Memory B cell (primary cell): ENCODE measurements around the gene FGFR2.

ENCODE experiments used
- ATAC-seq: fragments of 150-1000 bp; cut with Tn5 transposase; 2 replicates; pipeline ENCODE4 v1.10.0; 2021; ENCODE audit warnings: low read depth, mild to moderate bottlenecking, moderate library complexity
- DNase-seq, 2 donors: peaks; one replicate each; pipeline ENCODE4 v3.0.0; 2022; ENCODE audit warnings: low spot score in 2 of 2
- H3K27ac Mint-ChIP-seq: one replicate; pipeline ENCODE4 v1.8.0; 2022; ENCODE audit warnings: mild to moderate bottlenecking, moderate library complexity, mixed read lengths
- H3K27me3 Mint-ChIP-seq: one replicate; pipeline ENCODE4 v1.8.0; 2022; ENCODE audit warnings: mixed read lengths
- H3K36me3 Mint-ChIP-seq: one replicate; pipeline ENCODE4 v1.8.0; 2022; ENCODE audit warnings: mild to moderate bottlenecking, mixed read lengths
- H3K4me1 Mint-ChIP-seq: one replicate; pipeline ENCODE4 v1.8.0; 2022; ENCODE audit warnings: mixed read lengths
- H3K4me3 Mint-ChIP-seq: one replicate; pipeline ENCODE4 v1.8.0; 2022; ENCODE audit warnings: mild to moderate bottlenecking, moderate library complexity, mixed read lengths
- H3K9me3 Mint-ChIP-seq: one replicate; pipeline ENCODE4 v1.8.0; 2022; ENCODE audit warnings: mixed read lengths

Gene FGFR2

DNA sequence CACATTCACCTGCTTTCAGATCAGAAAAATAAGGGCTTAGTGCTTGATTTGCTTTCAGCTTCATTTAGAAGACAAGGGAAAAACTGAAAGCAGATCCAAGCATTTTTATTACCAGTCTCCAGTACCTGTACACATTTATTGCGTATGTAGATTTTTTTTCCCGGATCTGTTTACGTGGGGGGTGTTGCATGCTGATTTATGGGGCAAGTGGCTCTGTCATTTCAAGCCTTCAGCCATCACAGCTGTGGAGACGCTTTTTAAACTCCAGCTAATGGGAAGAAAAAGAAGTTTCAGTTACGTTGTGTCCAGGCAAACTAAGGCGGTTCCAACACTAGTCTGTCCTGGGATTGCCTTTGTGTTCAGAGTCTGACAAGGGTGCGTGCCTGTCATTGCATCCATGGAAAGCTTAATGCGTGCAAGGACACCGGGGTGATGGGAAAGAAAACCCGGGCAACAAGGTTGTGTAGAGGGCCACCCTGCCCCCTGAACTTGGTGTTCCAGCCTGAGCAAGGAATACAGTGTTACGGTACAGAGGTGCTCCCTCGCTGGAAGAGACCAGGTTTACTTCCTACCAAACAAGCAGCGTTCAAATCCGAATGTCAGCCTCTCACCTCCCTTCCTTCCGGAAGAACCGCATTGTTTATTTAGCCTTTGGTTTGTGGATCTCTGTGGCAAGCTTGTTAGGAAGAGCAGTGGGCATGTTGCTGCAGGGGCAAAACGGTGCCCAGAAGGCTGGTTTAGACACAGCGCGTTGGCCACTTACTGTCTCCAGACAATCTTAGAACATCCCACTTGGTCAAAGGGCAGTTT lies 128.2 kb downstream of the FGFR2 start:
- Mint-ChIP-seq H3K36me3 (no peaks in the 10 kb centered on the region), H3K27ac (no peak overlapping the region), H3K4me3 (no peak overlapping the region), H3K4me1 (no peaks in the 10 kb centered on the region), H3K9me3 (no peaks in the 10 kb centered on the region), H3K27me3 (peaks cover 2% of the 10 kb centered on the region)
- no peak for ATAC-seq
- DNase-seq = no peak

DNA sequence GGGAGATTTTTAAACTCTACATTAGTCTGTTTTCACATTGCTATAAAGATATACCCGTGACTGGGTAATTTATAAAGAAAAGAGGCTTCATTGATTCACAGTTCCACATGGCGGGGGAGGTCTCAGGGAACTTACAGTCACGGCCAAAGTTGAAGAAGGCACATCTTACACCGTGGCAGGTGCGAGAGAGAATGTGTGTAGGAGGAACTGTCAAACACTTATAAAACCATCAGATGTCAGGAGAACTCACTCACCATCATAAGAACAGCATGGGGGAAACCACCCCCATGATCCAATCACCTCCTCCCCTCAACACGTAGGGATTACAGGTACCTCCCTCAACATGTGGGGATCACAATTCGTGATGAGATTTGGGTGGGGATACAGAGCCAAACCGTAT lies 129.5 kb downstream of the FGFR2 start:
- no peak for DNase-seq
- no peak overlapping the region for H3K4me3 Mint-ChIP-seq
- no peaks in the 10 kb centered on the region for H3K36me3 Mint-ChIP-seq
- no peaks in the 10 kb centered on the region for H3K4me1 Mint-ChIP-seq
- no peaks in the 10 kb centered on the region for H3K9me3 Mint-ChIP-seq
- no peak for ATAC-seq
- H3K27ac Mint-ChIP-seq = no peak overlapping the region
- peaks cover under 1% of the 10 kb centered on the region for H3K27me3 Mint-ChIP-seq

DNA sequence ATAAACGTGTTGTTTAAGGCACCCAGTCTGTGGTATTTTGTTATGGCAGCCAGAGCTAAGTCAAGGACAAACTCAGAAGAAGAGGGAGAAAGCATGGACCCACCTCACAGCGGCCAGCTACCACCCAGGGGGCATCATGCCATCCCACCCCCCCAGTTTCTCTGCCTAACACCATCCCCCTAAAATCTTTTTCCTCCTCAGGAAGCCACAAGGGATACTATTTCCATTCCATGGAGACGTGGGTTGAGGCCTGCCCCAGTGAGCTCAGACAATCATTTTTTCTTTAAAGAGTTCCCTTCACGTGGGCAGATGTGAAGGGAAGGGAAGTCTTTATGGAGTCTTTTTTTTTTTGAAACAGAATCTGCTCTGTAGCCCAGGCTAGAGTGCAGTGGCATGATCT lies 131.8 kb downstream of the FGFR2 start:
- no peak overlapping the region for H3K4me3 Mint-ChIP-seq
- H3K27me3 Mint-ChIP-seq = peaks cover 2% of the 10 kb centered on the region
- no peak for DNase-seq
- H3K36me3 Mint-ChIP-seq = no peaks in the 10 kb centered on the region
- no peaks in the 10 kb centered on the region for H3K9me3 Mint-ChIP-seq
- no peak overlapping the region for H3K27ac Mint-ChIP-seq
- no peaks in the 10 kb centered on the region for H3K4me1 Mint-ChIP-seq
- ATAC-seq = no peak

DNA sequence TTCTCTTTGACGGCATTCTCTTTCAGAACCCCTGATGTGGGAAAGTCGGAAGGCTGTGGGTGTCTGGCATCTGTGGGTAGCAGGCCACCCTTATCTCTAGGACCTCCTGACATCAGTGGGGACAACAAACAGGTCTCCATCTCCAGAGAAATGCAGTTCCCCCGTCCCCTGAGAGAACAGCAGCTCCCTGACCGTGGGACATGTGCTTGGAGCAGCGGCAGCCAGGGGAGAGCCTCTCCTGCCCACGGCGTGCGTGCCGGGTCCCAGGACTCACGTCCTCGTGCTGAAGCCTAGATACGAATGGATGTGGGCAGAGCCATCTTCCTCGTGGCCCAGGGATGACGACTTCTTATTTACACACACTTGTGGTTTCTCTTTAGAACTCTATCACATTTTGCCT lies 133.0 kb downstream of the FGFR2 start:
- Mint-ChIP-seq H3K27me3 (peaks cover 2% of the 10 kb centered on the region), H3K4me1 (no peaks in the 10 kb centered on the region), H3K36me3 (no peaks in the 10 kb centered on the region), H3K27ac (no peak overlapping the region), H3K9me3 (no peaks in the 10 kb centered on the region), H3K4me3 (no peak overlapping the region)
- ATAC-seq (no peak), DNase-seq (no peak)

DNA sequence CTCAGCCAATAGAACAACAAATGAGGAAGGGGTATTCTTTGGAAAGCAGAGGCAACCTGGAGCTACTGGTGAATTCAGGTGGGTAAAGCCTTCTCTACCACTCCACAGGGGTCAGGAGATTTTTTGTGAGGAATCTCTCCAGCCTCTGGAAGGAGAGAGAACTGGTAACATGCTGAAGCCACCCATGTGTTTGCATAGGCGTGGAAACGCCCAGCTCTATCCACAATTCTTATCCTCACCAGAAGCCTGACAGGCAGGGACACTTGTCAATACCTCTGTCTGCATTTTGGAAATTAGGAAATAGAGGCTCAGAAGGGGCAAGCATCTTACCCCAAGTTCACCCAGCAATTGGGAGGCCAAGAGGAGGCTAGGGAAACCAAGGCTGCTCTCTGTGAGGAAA lies 133.7 kb downstream of the FGFR2 start:
- Mint-ChIP-seq H3K4me3 (no peak overlapping the region), H3K27ac (no peak overlapping the region), H3K4me1 (no peaks in the 10 kb centered on the region), H3K36me3 (no peaks in the 10 kb centered on the region), H3K27me3 (peaks cover 2% of the 10 kb centered on the region), H3K9me3 (no peaks in the 10 kb centered on the region)
- ATAC-seq (no peak), DNase-seq (no peak)

DNA sequence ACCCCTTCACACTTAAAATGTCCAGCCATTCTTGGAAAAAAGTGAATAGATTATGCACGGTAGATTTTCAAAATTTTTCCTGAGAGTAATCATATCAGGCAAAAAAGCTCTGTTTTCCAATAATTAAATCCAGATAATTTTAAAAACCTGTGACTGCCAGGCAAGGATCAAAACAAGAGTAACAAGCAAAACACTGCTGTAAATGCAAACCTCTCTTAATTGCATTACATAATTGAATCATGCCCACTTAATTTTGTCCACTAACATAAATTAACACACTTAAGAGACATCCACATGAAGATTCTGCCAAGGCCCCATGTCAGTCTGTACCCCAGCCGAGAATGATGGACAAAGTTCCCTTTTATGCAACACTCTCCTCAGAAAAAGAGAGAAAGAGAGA lies 135.3 kb downstream of the FGFR2 start:
- H3K36me3 Mint-ChIP-seq = no peaks in the 10 kb centered on the region
- H3K4me3 Mint-ChIP-seq = no peak overlapping the region
- ATAC-seq (no peak), DNase-seq (no peak)
- no peaks in the 10 kb centered on the region for H3K4me1 Mint-ChIP-seq
- H3K9me3 Mint-ChIP-seq = no peaks in the 10 kb centered on the region
- H3K27ac Mint-ChIP-seq = no peak overlapping the region
- H3K27me3 Mint-ChIP-seq = peaks cover 2% of the 10 kb centered on the region

DNA sequence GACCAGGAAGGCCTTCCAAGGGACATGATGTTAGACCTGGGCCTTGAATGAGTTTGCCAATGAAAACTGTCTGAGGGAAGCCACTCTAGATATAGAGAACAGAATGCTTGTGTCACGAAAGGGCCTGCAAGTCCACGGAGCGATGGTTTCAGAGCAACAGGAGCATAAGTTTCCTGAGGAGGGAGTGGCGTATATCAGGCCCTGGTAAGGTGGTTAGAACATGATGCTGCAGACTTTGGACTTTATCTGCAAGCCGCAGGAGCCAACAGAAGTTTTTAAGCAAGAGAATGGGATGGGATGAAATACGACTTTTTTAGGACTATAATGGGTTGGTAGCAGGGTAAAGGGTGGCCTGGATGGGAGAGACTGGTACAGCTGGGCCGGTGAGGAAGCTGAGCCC lies 136.0 kb downstream of the FGFR2 start:
- Mint-ChIP-seq H3K4me3 (no peak overlapping the region), H3K27ac (no peak overlapping the region), H3K27me3 (peaks cover 2% of the 10 kb centered on the region), H3K36me3 (no peaks in the 10 kb centered on the region), H3K4me1 (no peaks in the 10 kb centered on the region), H3K9me3 (no peaks in the 10 kb centered on the region)
- ATAC-seq = no peak
- no peak for DNase-seq

DNA sequence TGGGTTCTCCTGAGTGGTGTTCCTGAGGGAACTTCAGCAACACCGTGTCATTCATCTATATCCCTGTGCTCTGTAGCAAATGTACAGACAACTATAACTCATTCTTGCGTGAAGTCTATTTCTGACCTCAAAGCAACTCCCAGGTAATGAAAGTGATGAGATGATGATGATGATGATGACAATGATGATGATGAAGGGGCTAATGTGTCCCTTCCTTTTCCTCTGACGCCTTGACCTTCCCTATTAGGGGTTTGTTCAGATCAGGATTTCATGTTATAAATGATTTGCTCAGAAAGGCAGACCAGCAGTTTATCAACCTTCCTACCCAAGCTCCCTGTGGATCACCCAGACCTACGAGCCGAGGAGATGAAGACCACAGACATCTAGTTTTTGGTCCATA lies 136.9 kb downstream of the FGFR2 start:
- DNase-seq (no peak), ATAC-seq (no peak)
- no peak overlapping the region for H3K4me3 Mint-ChIP-seq
- H3K4me1 Mint-ChIP-seq = no peaks in the 10 kb centered on the region
- peaks cover 2% of the 10 kb centered on the region for H3K27me3 Mint-ChIP-seq
- no peak overlapping the region for H3K27ac Mint-ChIP-seq
- H3K36me3 Mint-ChIP-seq = no peaks in the 10 kb centered on the region
- no peaks in the 10 kb centered on the region for H3K9me3 Mint-ChIP-seq

DNA sequence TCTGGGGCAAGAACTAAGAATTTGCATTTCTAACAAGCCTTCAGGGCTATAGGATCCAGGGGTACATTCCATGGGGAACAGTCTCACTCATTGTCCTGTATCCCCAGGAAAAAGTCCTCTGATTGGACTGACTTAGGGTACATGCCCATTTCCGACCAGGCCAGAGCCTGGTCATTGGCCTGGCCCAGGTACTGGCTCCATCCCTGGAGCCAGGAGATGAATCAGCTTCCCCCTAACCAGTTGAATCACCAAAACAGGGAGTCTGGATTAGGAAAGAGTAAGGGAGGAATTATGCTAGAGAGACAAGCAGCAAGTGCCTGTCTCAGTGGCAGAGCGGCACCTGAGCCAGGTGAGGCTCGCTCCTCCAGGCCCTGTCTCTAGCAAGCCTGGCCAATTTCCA lies 137.5 kb downstream of the FGFR2 start:
- Mint-ChIP-seq H3K4me1 (no peaks in the 10 kb centered on the region), H3K36me3 (no peaks in the 10 kb centered on the region), H3K9me3 (no peaks in the 10 kb centered on the region)

DNA sequence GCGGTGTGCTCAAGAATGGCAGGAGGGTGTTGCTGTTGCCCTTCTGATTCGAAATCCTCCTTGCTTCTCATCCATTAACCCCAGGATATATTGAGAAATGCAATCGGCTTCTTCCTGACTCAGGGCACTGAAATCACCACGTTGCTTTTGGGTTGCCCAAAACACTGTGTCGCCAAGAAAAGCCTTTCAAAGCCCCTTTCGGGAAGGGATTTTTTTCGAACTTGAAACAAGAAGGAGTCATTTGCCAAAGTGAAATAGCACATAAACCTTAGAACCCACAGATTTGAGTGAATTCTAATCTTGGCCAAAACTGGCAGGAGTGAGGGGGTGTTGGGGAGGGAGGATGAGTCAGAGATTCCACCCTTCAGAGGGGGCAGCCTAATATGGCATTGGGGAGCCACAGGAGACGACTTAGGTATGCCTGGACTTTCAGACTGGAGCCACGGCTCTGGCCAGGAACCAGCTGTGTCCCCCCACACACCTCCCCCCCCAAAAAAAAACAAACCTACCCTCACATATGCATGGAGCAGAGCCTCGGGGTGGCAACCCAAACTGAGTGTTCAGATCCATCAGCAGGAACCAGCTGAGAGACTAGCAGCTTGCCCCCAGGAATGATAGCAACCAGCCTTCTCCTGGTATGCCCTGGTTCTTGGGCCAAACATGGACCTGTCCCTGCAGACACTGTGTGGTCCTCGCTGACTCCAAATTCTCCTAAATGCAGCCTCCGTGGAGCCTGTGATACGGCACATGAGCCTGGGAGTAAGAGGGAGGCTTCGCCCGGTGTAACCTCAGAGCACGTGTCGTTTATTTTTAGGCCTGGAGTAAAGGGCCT lies 138.4 kb downstream of the FGFR2 start:
- H3K9me3 Mint-ChIP-seq = no peaks in the 10 kb centered on the region
- no peaks in the 10 kb centered on the region for H3K36me3 Mint-ChIP-seq
- no peak for ATAC-seq
- H3K4me1 Mint-ChIP-seq = no peaks in the 10 kb centered on the region
- H3K27me3 Mint-ChIP-seq = peaks cover 2% of the 10 kb centered on the region
- DNase-seq = no peak
- no peak overlapping the region for H3K4me3 Mint-ChIP-seq
- H3K27ac Mint-ChIP-seq = no peak overlapping the region

More for the DNA sequence above, 137.5 kb downstream of the FGFR2 start:
- ATAC-seq (no peak), DNase-seq (no peak)
- H3K27me3 Mint-ChIP-seq = peaks cover 2% of the 10 kb centered on the region
- H3K27ac Mint-ChIP-seq = no peak overlapping the region
- no peak overlapping the region for H3K4me3 Mint-ChIP-seq

DNA sequence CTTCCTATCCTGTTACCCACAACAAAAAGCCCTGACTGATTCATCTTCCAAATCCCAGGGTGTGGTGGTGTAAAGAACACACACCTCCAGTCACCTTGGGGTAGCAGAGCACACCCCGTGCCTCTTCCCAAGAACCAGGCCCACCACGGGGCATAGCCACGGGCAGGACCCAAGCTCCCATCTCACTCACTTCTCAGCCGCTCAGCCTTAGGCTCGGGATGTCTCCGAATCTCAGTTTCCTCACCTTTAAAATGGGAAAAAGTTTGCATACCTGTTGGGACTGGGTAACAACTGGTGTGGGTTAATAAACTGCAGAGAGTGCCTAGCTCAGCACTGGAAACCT lies 139.0 kb downstream of the FGFR2 start:
- no peaks in the 10 kb centered on the region for H3K36me3 Mint-ChIP-seq
- ATAC-seq (no peak), DNase-seq (no peak)
- H3K4me1 Mint-ChIP-seq = no peaks in the 10 kb centered on the region
- peaks cover 2% of the 10 kb centered on the region for H3K27me3 Mint-ChIP-seq
- H3K27ac Mint-ChIP-seq = no peak overlapping the region
- no peaks in the 10 kb centered on the region for H3K9me3 Mint-ChIP-seq
- H3K4me3 Mint-ChIP-seq = no peak overlapping the region

DNA sequence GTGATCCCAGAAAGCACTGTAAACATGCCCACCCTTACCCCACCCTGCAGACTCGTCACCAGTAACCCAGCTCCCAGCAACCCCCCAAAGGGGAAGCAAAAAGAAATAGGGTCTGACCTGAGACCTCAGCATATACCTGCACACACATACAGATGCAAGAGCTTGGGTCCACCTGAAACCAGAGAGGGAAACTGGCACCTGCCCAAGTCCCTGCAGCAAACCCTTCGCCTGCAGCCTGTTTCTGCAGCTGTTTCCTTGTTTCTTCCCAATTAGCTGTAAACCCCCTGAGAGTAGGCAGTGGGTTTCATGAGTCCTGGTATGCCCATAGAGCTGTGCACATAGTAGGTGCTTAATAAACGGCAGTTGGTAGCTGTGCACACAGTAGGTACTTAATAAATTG lies 140.5 kb downstream of the FGFR2 start:
- Mint-ChIP-seq H3K9me3 (no peaks in the 10 kb centered on the region), H3K27ac (no peak overlapping the region), H3K27me3 (peaks cover 2% of the 10 kb centered on the region), H3K36me3 (no peaks in the 10 kb centered on the region), H3K4me1 (no peaks in the 10 kb centered on the region), H3K4me3 (no peak overlapping the region)
- ATAC-seq (no peak), DNase-seq (no peak)

DNA sequence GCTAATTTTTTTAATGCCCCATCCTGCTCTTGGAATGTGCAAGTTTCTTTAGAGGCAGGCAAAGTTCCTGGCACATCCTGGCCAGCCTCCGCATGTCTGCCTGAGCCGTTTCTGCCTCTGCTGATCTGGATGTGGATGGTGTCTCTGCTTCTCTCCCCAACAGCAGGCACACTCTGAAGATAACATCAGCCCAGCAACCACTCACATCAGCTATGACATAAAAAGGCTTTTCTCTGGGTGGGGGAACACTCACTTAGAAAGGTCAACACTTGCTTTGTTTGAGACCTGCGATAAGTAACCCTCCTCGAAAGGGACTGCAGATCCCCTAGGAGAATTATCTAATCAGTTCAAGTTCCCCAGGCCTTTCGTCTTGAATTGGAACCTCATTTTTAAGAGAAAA lies 142.9 kb downstream of the FGFR2 start:
- H3K36me3 Mint-ChIP-seq = no peaks in the 10 kb centered on the region
- ATAC-seq (no peak), DNase-seq (no peak)
- no peaks in the 10 kb centered on the region for H3K27me3 Mint-ChIP-seq
- no peak overlapping the region for H3K27ac Mint-ChIP-seq
- no peaks in the 10 kb centered on the region for H3K9me3 Mint-ChIP-seq
- no peak overlapping the region for H3K4me3 Mint-ChIP-seq
- H3K4me1 Mint-ChIP-seq = no peaks in the 10 kb centered on the region

DNA sequence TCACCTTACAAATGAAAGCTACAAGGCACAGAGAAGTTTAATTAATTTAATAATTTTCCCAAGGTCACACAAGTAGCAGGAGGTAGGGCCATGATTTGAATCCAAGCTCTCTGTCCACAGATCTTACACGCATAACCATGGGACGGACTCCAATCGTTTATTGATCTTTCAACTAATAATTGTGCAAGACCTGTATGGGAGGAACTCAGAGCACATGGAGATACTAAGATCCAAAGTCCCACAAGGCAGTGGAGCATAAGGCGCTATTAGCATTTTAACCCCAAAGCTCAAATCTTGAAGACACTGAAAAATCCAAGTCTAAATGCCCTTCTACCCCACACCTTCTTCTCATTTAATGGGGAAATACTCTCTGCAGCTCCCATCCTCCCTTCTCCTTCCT lies 143.5 kb downstream of the FGFR2 start:
- Mint-ChIP-seq H3K27ac (no peak overlapping the region), H3K4me3 (no peak overlapping the region), H3K27me3 (no peaks in the 10 kb centered on the region), H3K9me3 (no peaks in the 10 kb centered on the region), H3K4me1 (no peaks in the 10 kb centered on the region), H3K36me3 (no peaks in the 10 kb centered on the region)
- no peak for DNase-seq
- no peak for ATAC-seq

DNA sequence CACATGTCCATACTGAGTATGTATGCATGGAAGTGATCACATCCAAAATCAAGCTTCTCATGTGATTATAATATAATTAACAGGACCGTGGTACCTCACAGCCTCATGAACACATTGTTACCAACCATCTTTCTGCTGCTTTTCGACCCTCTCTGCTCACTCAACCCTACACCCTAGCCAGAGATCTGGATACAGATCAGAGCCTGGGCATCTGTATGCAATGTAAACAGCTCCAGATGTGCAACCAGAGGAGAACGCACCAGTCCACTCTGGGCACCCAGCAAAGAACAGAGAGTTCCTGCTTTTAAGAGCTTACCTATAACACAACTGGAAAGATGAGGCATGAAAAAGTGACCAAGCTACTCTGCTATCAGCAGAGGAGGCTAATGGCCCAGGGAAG lies 145.1 kb downstream of the FGFR2 start:
- Mint-ChIP-seq H3K27me3 (no peaks in the 10 kb centered on the region), H3K4me1 (no peaks in the 10 kb centered on the region), H3K9me3 (no peaks in the 10 kb centered on the region), H3K27ac (no peak overlapping the region), H3K36me3 (no peaks in the 10 kb centered on the region), H3K4me3 (no peak overlapping the region)
- DNase-seq (no peak), ATAC-seq (no peak)
